ENCODE results near the gene ZNF407.

DNA sequence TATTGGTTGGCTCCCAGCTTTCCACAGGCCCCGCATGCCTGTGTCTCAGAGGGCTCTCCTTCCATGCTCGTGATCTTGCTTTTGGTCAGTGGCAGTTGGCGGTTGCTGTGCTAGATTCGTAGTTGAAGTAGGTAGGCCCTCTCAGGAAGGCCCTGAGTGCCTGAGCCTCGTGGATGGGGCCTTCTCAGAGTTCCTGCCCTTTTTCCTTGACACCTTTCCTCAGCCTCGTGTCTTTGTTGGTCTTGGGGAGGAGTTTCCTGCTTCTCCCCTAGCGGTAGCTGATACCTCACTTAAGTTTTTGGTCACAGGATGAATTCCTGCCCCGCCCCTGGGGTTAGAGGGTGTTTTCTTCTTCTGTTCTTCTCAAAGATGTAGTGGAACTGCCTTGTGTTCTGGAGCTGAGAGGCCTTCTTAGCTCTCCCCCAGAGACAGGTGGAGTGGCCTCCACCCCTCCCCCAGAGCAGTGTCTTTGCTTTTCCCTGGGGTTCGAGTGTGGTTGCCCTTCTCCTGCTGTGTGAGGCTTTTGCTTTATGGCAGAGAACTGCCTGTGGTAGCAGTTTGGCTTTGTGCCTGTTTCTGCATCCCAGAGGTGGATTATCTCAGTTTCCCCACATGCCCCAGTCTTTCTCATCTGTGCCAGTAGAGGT lies 94.8 kb downstream of the ZNF407 start:
- TF ChIP-seq CTCF (IDR thresholded peaks at IDR 0.05) (no peak), POLR2A (IDR thresholded peaks at IDR 0.05) (no peak)
